OCI-LY1 (cell line): Measurements from ENCODE around the gene GXYLT2.

Source experiments
- EZH2 ChIP-seq: fragments of 200-600 bp; sonication (generic), shearing (Covaris generic); IDR thresholded peaks from 2 replicates; pipeline ENCODE4 v1.8.0; 2017; ENCODE audit warnings: borderline replicate concordance, mixed run types, mild to moderate bottlenecking, antibody characterized with exemption, low read length, moderate library complexity, mixed read lengths
- TF ChIP-seq, protein P1 (sequence below): fragments of 200-600 bp; sonication (generic), shearing (Covaris generic); IDR thresholded peaks from 2 replicates; pipeline ENCODE4 v1.5.1; 2017; ENCODE audit warnings: mild to moderate bottlenecking, antibody characterized with exemption, low read length, moderate library complexity, mixed read lengths

- TF ChIP-seq, protein P1, sequence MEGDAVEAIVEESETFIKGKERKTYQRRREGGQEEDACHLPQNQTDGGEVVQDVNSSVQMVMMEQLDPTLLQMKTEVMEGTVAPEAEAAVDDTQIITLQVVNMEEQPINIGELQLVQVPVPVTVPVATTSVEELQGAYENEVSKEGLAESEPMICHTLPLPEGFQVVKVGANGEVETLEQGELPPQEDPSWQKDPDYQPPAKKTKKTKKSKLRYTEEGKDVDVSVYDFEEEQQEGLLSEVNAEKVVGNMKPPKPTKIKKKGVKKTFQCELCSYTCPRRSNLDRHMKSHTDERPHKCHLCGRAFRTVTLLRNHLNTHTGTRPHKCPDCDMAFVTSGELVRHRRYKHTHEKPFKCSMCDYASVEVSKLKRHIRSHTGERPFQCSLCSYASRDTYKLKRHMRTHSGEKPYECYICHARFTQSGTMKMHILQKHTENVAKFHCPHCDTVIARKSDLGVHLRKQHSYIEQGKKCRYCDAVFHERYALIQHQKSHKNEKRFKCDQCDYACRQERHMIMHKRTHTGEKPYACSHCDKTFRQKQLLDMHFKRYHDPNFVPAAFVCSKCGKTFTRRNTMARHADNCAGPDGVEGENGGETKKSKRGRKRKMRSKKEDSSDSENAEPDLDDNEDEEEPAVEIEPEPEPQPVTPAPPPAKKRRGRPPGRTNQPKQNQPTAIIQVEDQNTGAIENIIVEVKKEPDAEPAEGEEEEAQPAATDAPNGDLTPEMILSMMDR: no peak
- no peak for TF ChIP-seq EZH2
Measured at GRCh38 chr3:72897758-72898007, 9.8 kb downstream of the GXYLT2 start.
